ENCODE results near the gene TRABD. TPM values are rescaled to one million over a fixed set of nuclear protein-coding genes. Genes with fewer than 3 reads are reported as not detected.

Gene TRABD
- polyA plus RNA-seq, 1 donor from 2014 or later, result 31.8 TPM

GRCh38 chr22:50150161-50151129 is 35.3 kb upstream of the TRABD start:
- H3K36me3 ChIP-seq (ENCODE audit: insufficient read depth, low read length), result no peaks in the 10 kb centered on the region
- TF ChIP-seq MXI1 (conservative IDR thresholded peaks at IDR 0.05; ENCODE audit: poor library complexity, severe bottlenecking) (no peak), POLR2AphosphoS5 (IDR thresholded peaks at IDR 0.05) (no peak), CTCF (IDR thresholded peaks at IDR 0.05; ENCODE audit: poor library complexity, severe bottlenecking) (no peak), SMC3 (conservative IDR thresholded peaks at IDR 0.05; ENCODE audit: poor library complexity) (no peak), EZH2 (IDR thresholded peaks at IDR 0.05; ENCODE audit: borderline replicate concordance, insufficient read depth, low read length, poor library complexity, severe bottlenecking) (no peak), TAF1 (IDR thresholded peaks at IDR 0.05; ENCODE audit: low read depth) (no peak), RAD21 (conservative IDR thresholded peaks at IDR 0.05) (no peak), REST (IDR thresholded peaks at IDR 0.05; ENCODE audit: borderline replicate concordance) (no peak), EP300 (conservative IDR thresholded peaks at IDR 0.05; ENCODE audit: poor library complexity, severe bottlenecking) (no peak)
- H3K79me2 ChIP-seq (replicated peaks; ENCODE audit: insufficient read depth, low read length), result no peaks in the 10 kb centered on the region
- no peak overlapping the region for H3K27ac ChIP-seq (ENCODE audit: low read length)
- H4K20me1 ChIP-seq (ENCODE audit: insufficient read depth), result no peaks in the 10 kb centered on the region
- H3K9me3 ChIP-seq (ENCODE audit: low read length), result no peaks in the 10 kb centered on the region
- no peaks in the 10 kb centered on the region for H3K9me2 ChIP-seq (ENCODE audit: insufficient read depth, low read length)
- H3K9ac ChIP-seq (ENCODE audit: low read length), result no peak overlapping the region
- H3K4me3 ChIP-seq (ENCODE audit: low read length), result no peak overlapping the region
- H3F3A ChIP-seq (ENCODE audit: insufficient read depth, low read length, poor library complexity, severe bottlenecking), result no peaks in the 10 kb centered on the region
- no peak overlapping the region for H2AFZ ChIP-seq (ENCODE audit: low read depth, low read length)
- H3K27me3 ChIP-seq (ENCODE audit: insufficient read depth, low read depth, low read length), result no peaks in the 10 kb centered on the region
- H3K4me2 ChIP-seq (ENCODE audit: low read length), result no peak overlapping the region

GRCh38 chr22:50151571-50152537 is 33.9 kb upstream of the TRABD start:
- no peak overlapping the region for H3K4me2 ChIP-seq (ENCODE audit: low read length)
- H3K9me3 ChIP-seq (ENCODE audit: low read length), result no peaks in the 10 kb centered on the region
- H4K20me1 ChIP-seq (ENCODE audit: insufficient read depth), result no peaks in the 10 kb centered on the region
- H3K9me2 ChIP-seq (ENCODE audit: insufficient read depth, low read length), result no peaks in the 10 kb centered on the region
- H3K9ac ChIP-seq (ENCODE audit: low read length), result no peak overlapping the region
- H3K4me3 ChIP-seq (ENCODE audit: low read length), result no peak overlapping the region
- H3K27me3 ChIP-seq (ENCODE audit: insufficient read depth, low read depth, low read length), result no peaks in the 10 kb centered on the region
- H3K79me2 ChIP-seq (replicated peaks; ENCODE audit: insufficient read depth, low read length), result no peaks in the 10 kb centered on the region
- H3K36me3 ChIP-seq (ENCODE audit: insufficient read depth, low read length), result no peaks in the 10 kb centered on the region
- TF ChIP-seq RAD21 (conservative IDR thresholded peaks at IDR 0.05) (no peak), EP300 (conservative IDR thresholded peaks at IDR 0.05; ENCODE audit: poor library complexity, severe bottlenecking) (no peak), TAF1 (IDR thresholded peaks at IDR 0.05; ENCODE audit: low read depth) (no peak), EZH2 (IDR thresholded peaks at IDR 0.05; ENCODE audit: borderline replicate concordance, insufficient read depth, low read length, poor library complexity, severe bottlenecking) (no peak), POLR2AphosphoS5 (IDR thresholded peaks at IDR 0.05) (no peak), MXI1 (conservative IDR thresholded peaks at IDR 0.05; ENCODE audit: poor library complexity, severe bottlenecking) (no peak), REST (IDR thresholded peaks at IDR 0.05; ENCODE audit: borderline replicate concordance) (no peak)
- H3F3A ChIP-seq (ENCODE audit: insufficient read depth, low read length, poor library complexity, severe bottlenecking), result no peaks in the 10 kb centered on the region
- H2AFZ ChIP-seq (ENCODE audit: low read depth, low read length), result no peak overlapping the region
- H3K27ac ChIP-seq (ENCODE audit: low read length), result no peak overlapping the region

Measured in neural cell (in vitro differentiated cells).